Endothelial cell of umbilical vein (primary cell): ENCODE data around the gene LNX2. TPM values are rescaled to one million over a fixed set of nuclear protein-coding genes. Genes with fewer than 3 reads are reported as not detected.

Experiments used
- BruUV-seq: library from RNA; stranded (reverse); fragments of 400-500 nt; replicated peaks from 2 replicates; lab custom pipeline; 2021; lab: Mats Ljungman, UMichigan
- CTCF ChIA-PET: fragments of 300-600, 350-600 bp; sonication (Branson Sonifier 250); formaldehyde crosslinking; loops from one replicate; lab custom pipeline; 2021; ENCODE audit warnings: antibody characterized with exemption, inconsistent platforms; lab: Charles Lee
- POLR2A ChIA-PET: fragments of 300-600, 350-600 bp; sonication (Branson Sonifier 250); formaldehyde crosslinking; loops from one replicate; lab custom pipeline; 2021; ENCODE audit warnings: antibody characterized with exemption, inconsistent platforms; lab: Charles Lee
- DNase-seq: peaks from one replicate; pipeline ENCODE4 v3.0.0-alpha.2; 2011; ENCODE audit warnings: low read depth, low spot score
- FAIRE-seq: peaks from 2 replicates; lab custom pipeline; 2011; peaks lifted over from hg19 to GRCh38; lab: Jason Lieb, UNC
- H2AFZ ChIP-seq: 2 replicates; pipeline ENCODE4 v1.6.0; 2012; ENCODE audit warnings: low read depth, low read length, control low read depth, inconsistent platforms
- H3K27ac ChIP-seq: 2 replicates; pipeline ENCODE4 v1.5.1; 2011; ENCODE audit warnings: low read depth, mild to moderate bottlenecking, control low read depth, low read length, moderate library complexity; ENCODE audit not compliant: insufficient read depth
- H3K27me3 ChIP-seq, 2 experiments: 2 replicates each; pipeline versions ENCODE4 v1.6.0 to v1.6.1; 2011; ENCODE audit warnings: low read length in 2 of 2, mixed read lengths in 1 of 2; ENCODE audit not compliant: control insufficient read depth in 2 of 2, insufficient read depth in 2 of 2
- H3K36me3 ChIP-seq, 2 experiments: 2 replicates in 1 of 2; 3 replicates in 1 of 2; pipeline ENCODE4 v1.5.1; 2011; ENCODE audit warnings: low read length in 2 of 2, mild to moderate bottlenecking in 1 of 2, moderate library complexity in 1 of 2; ENCODE audit not compliant: control insufficient read depth in 2 of 2, insufficient read depth in 2 of 2; ENCODE audit errors: extremely low read depth in 1 of 2
- H3K4me1 ChIP-seq: 3 replicates; pipeline ENCODE4 v1.5.1; 2011; ENCODE audit warnings: mild to moderate bottlenecking, low read length; ENCODE audit not compliant: control insufficient read depth, insufficient read depth; ENCODE audit errors: extremely low read depth
- H3K4me2 ChIP-seq: 2 replicates; pipeline ENCODE4 v1.6.1; 2011; ENCODE audit warnings: low read length, control low read depth, mixed read lengths; ENCODE audit not compliant: insufficient read depth
- H3K4me3 ChIP-seq, 3 experiments: fragments of 200-600 bp in 1 of 3; sonication (generic), shearing (Covaris generic) in 1 of 3; replicated peaks in 1 of 3; 2 replicates each; pipeline ENCODE4 v1.5.1; 2011 to 2016; ENCODE audit warnings: control low read depth in 3 of 3, low read length in 3 of 3, mild to moderate bottlenecking in 2 of 3, inconsistent platforms in 1 of 3, low read depth in 1 of 3, moderate library complexity in 1 of 3; ENCODE audit not compliant: insufficient read depth in 1 of 3
- H3K79me2 ChIP-seq: 2 replicates; pipeline ENCODE4 v1.6.0; 2012; ENCODE audit warnings: low read length, inconsistent platforms; ENCODE audit not compliant: control insufficient read depth, insufficient read depth
- H3K9ac ChIP-seq: replicated peaks from 2 replicates; pipeline ENCODE3; 2011; ENCODE audit warnings: low read length, control low read depth; ENCODE audit not compliant: insufficient read depth; ENCODE audit errors: extremely low read depth
- H3K9me1 ChIP-seq: replicated peaks from 3 replicates; pipeline ENCODE4 v1.6.0; 2011; ENCODE audit warnings: mild to moderate bottlenecking, low read length; ENCODE audit not compliant: control insufficient read depth, insufficient read depth; ENCODE audit errors: extremely low read depth
- H3K9me3 ChIP-seq: replicated peaks from 2 replicates; pipeline ENCODE4 v1.5.1; 2012; ENCODE audit warnings: low read length, inconsistent platforms; ENCODE audit not compliant: control insufficient read depth, insufficient read depth
- H4K20me1 ChIP-seq: replicated peaks from 2 replicates; pipeline ENCODE3; 2011; ENCODE audit warnings: mild to moderate bottlenecking, low read length; ENCODE audit not compliant: control insufficient read depth, insufficient read depth; ENCODE audit errors: extremely low read depth
- EZH2 ChIP-seq: IDR thresholded peaks from 2 replicates; pipeline ENCODE4 v1.6.1; 2012; ENCODE audit warnings: borderline replicate concordance, low read depth, mild to moderate bottlenecking, moderate library complexity, low read length, inconsistent platforms; ENCODE audit not compliant: severe bottlenecking
- FOS ChIP-seq: IDR thresholded peaks from 2 replicates; pipeline ENCODE4 v1.6.1; 2011; ENCODE audit warnings: mild to moderate bottlenecking, low read length, moderate library complexity, borderline replicate concordance; ENCODE audit not compliant: insufficient read depth
- GATA2 ChIP-seq: IDR thresholded peaks from 2 replicates; pipeline ENCODE4 v1.7.0; 2011; ENCODE audit warnings: low read depth, mild to moderate bottlenecking, moderate library complexity, mixed read lengths, low read length; ENCODE audit not compliant: insufficient read length, insufficient read depth
- JUN ChIP-seq: IDR thresholded peaks from 2 replicates; pipeline ENCODE4 v1.6.1; 2011; ENCODE audit warnings: borderline replicate concordance, low read depth; ENCODE audit not compliant: insufficient read length, insufficient read depth
- MYC ChIP-seq: IDR thresholded peaks from one replicate; pipeline ENCODE4 v1.6.1; 2011; ENCODE audit warnings: mild to moderate bottlenecking, low read depth, low read length
- POLR2A ChIP-seq: IDR thresholded peaks from 2 replicates; pipeline ENCODE4 v1.6.1; 2012; ENCODE audit warnings: low read depth, mild to moderate bottlenecking, control low read depth, low read length
- POLR2AphosphoS5 ChIP-seq: IDR thresholded peaks from 2 replicates; pipeline ENCODE4 v1.6.1; 2012; ENCODE audit warnings: low read depth, mild to moderate bottlenecking, control low read depth, low read length, moderate library complexity; ENCODE audit not compliant: insufficient read depth
- dilution Hi-C: fragments of 300-500 bp; cut with MboI; formaldehyde crosslinking; loops from one replicate; pipeline ENCODE4 v1.15.0; 2019; ENCODE audit warnings: low sequenced_read_pairs; ENCODE audit not compliant: extremely low pct_ligation_motif_present
- intact Hi-C: fragments of 100-400 bp; cut with micrococcal nuclease; formaldehyde crosslinking; loops from one replicate; pipeline ENCODE4 v1.10.0; 2022
- polyA plus RNA-seq, 4 experiments: library from polyadenylated mRNA; depleted of rRNA in 3 of 4; stranded (reverse) in 3 of 4; unstranded in 1 of 4; fragments of >200 nt; gene quantifications; 2 replicates each; pipeline versions ENCODE4 v1.2.1 to v1.2.3, GENCODE V29; 2011 to 2012; ENCODE audit warnings: missing spikeins in 1 of 4
- total RNA-seq: library from RNA; stranded (reverse); gene quantifications from 2 replicates; pipeline ENCODE4 v1.2.3, GENCODE V29; 2021
- TF ChIP-seq, protein P1 (sequence below): IDR thresholded peaks from 2 replicates; pipeline ENCODE4 v1.6.1; 2011; ENCODE audit not compliant: insufficient read depth, insufficient read length
- TF ChIP-seq, protein P2 (sequence below), 2 donors: IDR thresholded peaks; 1 replicate in 1 of 2; 2 replicates in 1 of 2; pipeline ENCODE4 v1.5.1; 2011; ENCODE audit warnings: low read length in 2 of 2, mild to moderate bottlenecking in 2 of 2, moderate library complexity in 2 of 2, control low read depth in 1 of 2, inconsistent platforms in 1 of 2, low read depth in 1 of 2; ENCODE audit not compliant: insufficient read depth in 1 of 2; ENCODE audit errors: extremely low read depth in 1 of 2

Gene LNX2
- total and polyA plus RNA-seq, 2 donors (not counting 3 experiments of a cell fraction or from before 2014, with no cell fraction given): 7.0 to 9.1 TPM

DNA sequence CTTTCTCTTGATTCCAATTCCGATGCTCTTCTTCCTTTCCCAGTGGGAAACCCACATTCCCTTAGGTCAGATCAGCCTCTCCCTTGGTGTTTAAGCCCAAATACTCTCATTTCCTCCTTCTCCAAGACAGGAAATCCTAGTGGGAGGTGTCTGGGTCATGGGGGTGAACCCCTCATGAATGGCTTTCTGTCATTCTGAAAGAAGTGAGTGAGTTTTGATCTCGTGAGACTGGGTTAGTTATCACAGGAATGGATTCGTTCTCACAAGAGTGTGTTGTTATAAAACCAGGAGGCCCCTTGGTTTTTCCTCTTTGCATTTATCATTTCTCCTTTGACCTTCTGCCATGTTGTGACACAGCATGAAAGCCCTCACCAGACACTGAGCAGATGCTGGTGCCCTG is 93.8 kb downstream of the LNX2 start:
- no peaks in the 10 kb centered on the region for H3K36me3 ChIP-seq
- no peaks in the 10 kb centered on the region for H3K9me3 ChIP-seq
- no peaks in the 10 kb centered on the region for H3K79me2 ChIP-seq
- CTCF ChIA-PET: interaction anchor here (1.2 to 11.4 kb wide), 5 partner anchors 8 to 300 kb away, joined by 4 to 484 read pairs (median 5); no protein-coding TSS in a partner anchor
- no peaks in the 10 kb centered on the region for H4K20me1 ChIP-seq
- intact Hi-C loops: no loop called here
- dilution Hi-C loops: loop anchor here (25.0 kb wide), 1 partner anchor 311 kb away; no protein-coding TSS in a partner anchor
- H3K4me3 ChIP-seq: no peak overlapping the region
- no peak overlapping the region for H2AFZ ChIP-seq
- FAIRE-seq (no peak), DNase-seq (no peak)
- BruUV-seq: no TSS peak
- H3K27me3 ChIP-seq: no peaks in the 10 kb centered on the region
- H3K4me2 ChIP-seq: no peak overlapping the region
- no peak overlapping the region for H3K9ac ChIP-seq
- TF ChIP-seq MYC (no peak), JUN (no peak), POLR2AphosphoS5 (no peak), GATA2 (no peak), FOS (no peak), POLR2A (no peak), EZH2 (no peak)
- TF ChIP-seq, protein P1, sequence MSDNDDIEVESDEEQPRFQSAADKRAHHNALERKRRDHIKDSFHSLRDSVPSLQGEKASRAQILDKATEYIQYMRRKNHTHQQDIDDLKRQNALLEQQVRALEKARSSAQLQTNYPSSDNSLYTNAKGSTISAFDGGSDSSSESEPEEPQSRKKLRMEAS: no peak
- TF ChIP-seq, protein P2, sequence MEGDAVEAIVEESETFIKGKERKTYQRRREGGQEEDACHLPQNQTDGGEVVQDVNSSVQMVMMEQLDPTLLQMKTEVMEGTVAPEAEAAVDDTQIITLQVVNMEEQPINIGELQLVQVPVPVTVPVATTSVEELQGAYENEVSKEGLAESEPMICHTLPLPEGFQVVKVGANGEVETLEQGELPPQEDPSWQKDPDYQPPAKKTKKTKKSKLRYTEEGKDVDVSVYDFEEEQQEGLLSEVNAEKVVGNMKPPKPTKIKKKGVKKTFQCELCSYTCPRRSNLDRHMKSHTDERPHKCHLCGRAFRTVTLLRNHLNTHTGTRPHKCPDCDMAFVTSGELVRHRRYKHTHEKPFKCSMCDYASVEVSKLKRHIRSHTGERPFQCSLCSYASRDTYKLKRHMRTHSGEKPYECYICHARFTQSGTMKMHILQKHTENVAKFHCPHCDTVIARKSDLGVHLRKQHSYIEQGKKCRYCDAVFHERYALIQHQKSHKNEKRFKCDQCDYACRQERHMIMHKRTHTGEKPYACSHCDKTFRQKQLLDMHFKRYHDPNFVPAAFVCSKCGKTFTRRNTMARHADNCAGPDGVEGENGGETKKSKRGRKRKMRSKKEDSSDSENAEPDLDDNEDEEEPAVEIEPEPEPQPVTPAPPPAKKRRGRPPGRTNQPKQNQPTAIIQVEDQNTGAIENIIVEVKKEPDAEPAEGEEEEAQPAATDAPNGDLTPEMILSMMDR (IDR thresholded peaks at IDR 0.05; ENCODE audit: extremely low read depth in 1 of 2, insufficient read depth in 1 of 2, low read depth in 1 of 2, low read length in 2 of 2): no peak
- H3K27ac ChIP-seq: no peak overlapping the region
- H3K4me1 ChIP-seq: peaks cover 7% of the 10 kb centered on the region
- POLR2A ChIA-PET: no interaction called here
- no peaks in the 10 kb centered on the region for H3K9me1 ChIP-seq
